Activated CD4-positive, alpha-beta memory T cell treated with anti-CD3 and anti-CD28 coated beads, Interleukin-2, amount 10 ng/mL, durations not matched to agents 7 days and 5 days (primary cell): ENCODE measurements around the gene GNAL. TPM values are rescaled to one million over a fixed set of nuclear protein-coding genes. Genes with fewer than 3 reads are reported as not detected.

Experiments used
- CTCF ChIA-PET: fragments of 350-600 bp; sonication (Branson Sonifier 250); formaldehyde crosslinking; loops from one replicate; lab custom pipeline; 2021; ENCODE audit warnings: antibody characterized with exemption, inconsistent platforms; lab: Charles Lee
- POLR2A ChIA-PET: fragments of 350-600 bp; sonication (Branson Sonifier 250); formaldehyde crosslinking; loops from one replicate; lab custom pipeline; 2021; ENCODE audit warnings: antibody characterized with exemption; lab: Charles Lee
- DNase-seq: peaks from one replicate; pipeline ENCODE4 v3.0.0-alpha.2; 2020
- H3K27ac Mint-ChIP-seq: one replicate; pipeline ENCODE4 v1.8.0; 2021; ENCODE audit warnings: mild to moderate bottlenecking, mixed read lengths
- H3K27me3 Mint-ChIP-seq: one replicate; pipeline ENCODE4 v1.8.0; 2021; ENCODE audit warnings: mixed read lengths
- H3K36me3 Mint-ChIP-seq: one replicate; pipeline ENCODE4 v1.8.0; 2021; ENCODE audit warnings: low read depth, mixed read lengths
- H3K4me1 Mint-ChIP-seq: one replicate; pipeline ENCODE4 v1.8.0; 2021; ENCODE audit warnings: mixed read lengths
- H3K4me3 Mint-ChIP-seq: one replicate; pipeline ENCODE4 v1.8.0; 2021; ENCODE audit warnings: mild to moderate bottlenecking, mixed read lengths
- H3K9me3 Mint-ChIP-seq: one replicate; pipeline ENCODE4 v1.8.0; 2021; ENCODE audit warnings: mixed read lengths
- total RNA-seq, 2 experiments: library from RNA; stranded (reverse); gene quantifications; one replicate each; pipeline ENCODE4 v1.2.3, GENCODE V29; 2021

The GNAL gene
- total RNA-seq, 2 experiments from 2014 or later = 0.25 to 0.33 TPM

DNA sequence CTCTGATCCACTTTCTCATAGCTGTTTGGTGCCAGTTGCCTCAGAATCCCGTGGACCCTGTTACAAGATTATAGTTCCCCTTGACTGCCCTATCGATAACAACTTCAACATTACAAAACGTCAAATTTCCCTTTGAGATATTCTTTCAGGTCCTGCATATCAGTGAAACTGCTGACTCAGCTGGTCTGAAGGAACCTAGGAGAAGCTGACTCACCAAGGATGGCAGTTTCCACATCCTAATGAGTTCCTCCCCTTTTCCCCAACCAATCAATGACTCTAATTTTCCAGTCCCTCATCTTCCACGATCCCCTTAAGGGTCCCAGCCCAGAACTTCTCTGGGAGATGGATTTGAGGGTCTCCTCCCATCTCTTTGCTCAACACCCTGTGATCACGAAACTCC, 27.6 kb upstream of the GNAL start:
- H3K36me3 Mint-ChIP-seq = no peaks in the 10 kb centered on the region
- H3K9me3 Mint-ChIP-seq = no peaks in the 10 kb centered on the region
- H3K27ac Mint-ChIP-seq = no peak overlapping the region
- ChIA-PET POLR2A (no interaction called here), CTCF (no interaction called here)
- no peak overlapping the region for H3K4me3 Mint-ChIP-seq
- no peaks in the 10 kb centered on the region for H3K4me1 Mint-ChIP-seq
- peaks cover 21% of the 10 kb centered on the region for H3K27me3 Mint-ChIP-seq
- no peak for DNase-seq

DNA sequence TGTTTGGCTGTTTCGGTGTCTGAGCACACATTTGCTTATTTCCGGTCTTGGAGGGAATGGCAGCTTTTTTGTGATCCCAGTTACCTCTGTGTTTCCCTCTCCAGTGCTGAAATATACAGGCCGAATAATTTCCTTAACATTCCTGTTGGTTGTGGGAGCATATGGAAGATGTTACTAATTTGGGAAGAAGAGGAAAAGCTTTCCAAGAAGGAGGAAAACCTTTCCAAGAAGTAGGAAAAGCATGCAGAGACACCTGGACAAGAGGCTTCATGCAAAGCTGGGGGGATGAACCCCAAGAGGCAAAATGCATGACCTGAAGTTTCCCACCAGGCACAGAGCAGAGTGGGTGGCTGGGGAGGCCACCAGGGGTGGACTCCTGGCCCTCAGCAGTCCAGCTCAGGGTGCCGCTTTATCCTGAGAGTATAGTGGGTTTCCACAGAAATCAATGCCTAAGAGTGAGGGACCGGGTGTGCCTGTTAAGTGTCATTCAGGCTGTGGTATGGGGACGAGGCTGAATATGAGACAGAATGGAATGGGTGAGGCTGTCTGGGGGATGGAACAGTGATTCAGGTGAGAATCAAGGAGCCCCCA, 25.5 kb upstream of the GNAL start:
- ChIA-PET CTCF (no interaction called here), POLR2A (no interaction called here)
- DNase-seq = no peak
- Mint-ChIP-seq H3K36me3 (no peaks in the 10 kb centered on the region), H3K4me1 (no peaks in the 10 kb centered on the region), H3K27me3 (peaks cover 13% of the 10 kb centered on the region), H3K4me3 (no peak overlapping the region), H3K27ac (no peak overlapping the region), H3K9me3 (no peaks in the 10 kb centered on the region)

DNA sequence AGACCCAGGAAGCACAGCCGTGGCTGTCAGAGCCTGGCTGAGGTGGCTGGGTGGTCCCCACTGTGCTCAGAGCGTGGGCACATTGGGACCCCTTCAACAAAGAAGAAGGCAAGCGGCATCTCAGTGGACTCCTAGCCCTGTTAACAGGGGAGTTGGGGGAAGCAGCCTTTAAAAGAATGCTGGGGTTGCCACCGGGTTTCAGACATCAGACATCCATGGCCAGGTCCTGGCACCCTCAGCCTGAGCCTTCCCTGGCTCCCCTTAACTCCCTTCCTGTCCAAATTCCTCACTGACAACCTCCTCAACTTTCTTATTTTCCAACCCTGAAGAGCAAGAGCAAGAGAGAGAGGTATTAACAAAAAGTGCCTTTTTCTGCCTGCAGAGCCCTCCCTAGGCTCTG, 24.8 kb upstream of the GNAL start:
- DNase-seq = no peak
- Mint-ChIP-seq H3K4me1 (no peaks in the 10 kb centered on the region), H3K4me3 (no peak overlapping the region), H3K36me3 (no peaks in the 10 kb centered on the region), H3K27ac (no peak overlapping the region), H3K9me3 (no peaks in the 10 kb centered on the region), H3K27me3 (peaks cover 9% of the 10 kb centered on the region)
- ChIA-PET CTCF (no interaction called here), POLR2A (no interaction called here)

DNA sequence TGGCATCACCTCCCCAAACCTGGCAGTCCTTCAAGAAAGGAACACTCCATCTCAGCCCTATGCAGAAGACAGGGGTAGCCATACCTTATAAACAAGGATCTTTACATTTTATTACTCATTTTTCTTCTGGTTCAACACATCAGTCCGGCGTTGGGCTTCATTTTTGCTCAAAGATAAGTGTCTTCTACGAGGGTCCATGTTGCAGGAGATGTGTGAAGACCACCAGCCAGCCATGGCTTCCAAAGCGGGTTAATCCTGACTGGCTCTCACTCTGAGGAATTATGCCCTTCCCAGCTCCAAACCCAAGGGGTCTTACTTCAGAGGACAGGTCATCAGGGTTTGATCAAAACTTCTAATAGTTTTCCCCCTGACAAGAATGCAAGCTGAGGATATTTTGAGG, 23.9 kb upstream of the GNAL start:
- Mint-ChIP-seq H3K4me1 (no peaks in the 10 kb centered on the region), H3K36me3 (no peaks in the 10 kb centered on the region), H3K27me3 (peaks cover 9% of the 10 kb centered on the region), H3K9me3 (no peaks in the 10 kb centered on the region), H3K27ac (no peak overlapping the region), H3K4me3 (no peak overlapping the region)
- POLR2A ChIA-PET = no interaction called here
- CTCF ChIA-PET = interaction anchor here (3.1 kb wide), 1 partner anchor 10 kb away, joined by 16 read pairs; no protein-coding TSS in a partner anchor
- DNase-seq = no peak

DNA sequence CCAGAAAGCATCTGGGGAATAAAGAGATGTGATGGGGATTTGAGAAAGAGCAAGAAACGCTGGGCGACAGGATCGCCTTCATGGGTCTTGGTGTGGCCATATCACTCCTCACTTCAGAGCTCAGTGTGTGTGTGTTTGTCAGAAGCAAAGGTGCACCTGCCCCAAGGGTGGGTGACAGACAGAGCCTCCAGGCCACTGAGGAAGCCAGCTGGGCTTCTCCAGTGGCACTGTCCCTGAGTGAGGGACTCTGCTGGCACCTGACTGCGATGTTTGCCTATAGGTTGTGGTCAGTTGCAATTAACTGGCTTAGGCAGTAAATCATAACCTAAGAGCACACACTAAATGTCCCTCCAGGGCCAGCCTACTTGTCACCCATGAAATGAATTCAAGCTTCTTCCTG, 23.5 kb upstream of the GNAL start:
- Mint-ChIP-seq H3K9me3 (no peaks in the 10 kb centered on the region), H3K4me1 (no peaks in the 10 kb centered on the region), H3K27ac (no peak overlapping the region), H3K27me3 (peaks cover 9% of the 10 kb centered on the region), H3K36me3 (no peaks in the 10 kb centered on the region), H3K4me3 (no peak overlapping the region)
- ChIA-PET CTCF (interaction anchor here (0.7 to 3.1 kb wide), 2 partner anchors 10 to 147 kb away, joined by 4 to 16 read pairs; no protein-coding TSS in a partner anchor), POLR2A (no interaction called here)
- DNase-seq = no peak

DNA sequence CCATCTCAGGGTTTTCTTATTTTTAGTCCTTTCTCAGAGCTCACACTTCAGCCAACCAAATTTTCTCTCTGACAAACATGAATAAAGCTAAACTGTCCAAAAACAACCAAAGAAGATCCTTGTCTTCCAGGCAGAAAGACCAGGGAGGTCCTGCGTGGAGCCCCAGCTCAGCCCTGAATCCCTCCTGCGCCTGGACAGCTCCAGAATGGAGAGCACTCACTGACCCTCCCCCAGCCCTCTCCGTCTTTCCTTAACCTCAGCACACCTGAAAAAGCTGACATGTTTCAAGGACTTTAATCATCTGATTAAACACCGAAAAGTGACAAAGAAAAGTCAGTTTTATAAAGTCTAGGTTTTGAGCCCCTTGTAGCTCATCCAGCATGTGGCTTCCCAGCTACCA, 22.9 kb upstream of the GNAL start:
- no peaks in the 10 kb centered on the region for H3K36me3 Mint-ChIP-seq
- ChIA-PET POLR2A (no interaction called here), CTCF (interaction anchor here (0.7 to 3.1 kb wide), 2 partner anchors 11 to 148 kb away, joined by 4 to 16 read pairs; no protein-coding TSS in a partner anchor)
- H3K9me3 Mint-ChIP-seq = no peaks in the 10 kb centered on the region
- DNase-seq = no peak
- H3K4me1 Mint-ChIP-seq = no peaks in the 10 kb centered on the region
- no peak overlapping the region for H3K4me3 Mint-ChIP-seq
- peaks cover 9% of the 10 kb centered on the region for H3K27me3 Mint-ChIP-seq
- no peak overlapping the region for H3K27ac Mint-ChIP-seq

DNA sequence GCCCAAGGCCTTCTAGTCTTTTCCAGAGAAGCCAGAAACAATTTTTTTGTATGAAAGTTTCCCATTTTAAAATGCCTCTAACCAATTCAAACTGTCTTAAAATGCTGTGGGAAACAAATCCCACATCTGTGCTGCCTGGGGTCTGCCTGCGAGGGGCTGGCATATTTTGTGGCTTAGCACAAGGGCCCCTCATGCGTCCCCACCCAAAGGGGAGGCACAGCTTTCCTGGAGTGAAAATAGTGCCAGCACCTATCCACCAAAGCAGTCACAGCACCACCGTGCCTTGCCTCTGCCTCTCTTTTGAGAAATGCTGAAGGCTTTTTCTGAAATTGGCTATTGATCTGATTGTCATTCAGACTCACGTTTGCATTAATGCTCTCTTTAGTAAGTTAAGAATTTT, 22.2 kb upstream of the GNAL start:
- ChIA-PET POLR2A (no interaction called here), CTCF (interaction anchor here (3.1 kb wide), 1 partner anchor 11 kb away, joined by 16 read pairs; no protein-coding TSS in a partner anchor)
- no peak for DNase-seq
- Mint-ChIP-seq H3K36me3 (no peaks in the 10 kb centered on the region), H3K27ac (no peak overlapping the region), H3K4me1 (no peaks in the 10 kb centered on the region), H3K9me3 (no peaks in the 10 kb centered on the region), H3K27me3 (peaks cover 9% of the 10 kb centered on the region), H3K4me3 (no peak overlapping the region)

DNA sequence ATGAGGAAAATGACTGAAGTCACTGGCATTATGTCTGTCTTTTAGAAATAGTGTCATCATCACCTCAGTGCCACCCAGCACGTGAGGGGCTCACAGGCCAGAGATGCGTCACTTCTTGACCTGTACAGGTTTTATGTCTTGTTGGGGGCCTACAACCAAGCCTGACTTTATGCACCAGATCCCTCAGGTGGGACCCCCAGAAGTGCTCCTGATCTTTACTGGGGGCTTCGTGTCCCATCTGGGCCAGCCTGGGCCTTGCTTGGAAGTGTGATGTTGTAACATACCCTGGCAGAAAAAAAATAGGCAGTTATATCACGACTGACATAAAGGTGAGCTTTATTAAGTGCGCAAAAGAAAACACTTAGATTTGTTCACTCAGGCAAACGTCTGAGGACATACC, 21.5 kb upstream of the GNAL start:
- Mint-ChIP-seq H3K4me3 (no peak overlapping the region), H3K36me3 (no peaks in the 10 kb centered on the region), H3K27me3 (peaks cover 9% of the 10 kb centered on the region), H3K4me1 (no peaks in the 10 kb centered on the region), H3K9me3 (no peaks in the 10 kb centered on the region), H3K27ac (no peak overlapping the region)
- ChIA-PET CTCF (interaction anchor here (3.1 kb wide), 1 partner anchor 12 kb away, joined by 16 read pairs; no protein-coding TSS in a partner anchor), POLR2A (no interaction called here)
- no peak for DNase-seq

DNA sequence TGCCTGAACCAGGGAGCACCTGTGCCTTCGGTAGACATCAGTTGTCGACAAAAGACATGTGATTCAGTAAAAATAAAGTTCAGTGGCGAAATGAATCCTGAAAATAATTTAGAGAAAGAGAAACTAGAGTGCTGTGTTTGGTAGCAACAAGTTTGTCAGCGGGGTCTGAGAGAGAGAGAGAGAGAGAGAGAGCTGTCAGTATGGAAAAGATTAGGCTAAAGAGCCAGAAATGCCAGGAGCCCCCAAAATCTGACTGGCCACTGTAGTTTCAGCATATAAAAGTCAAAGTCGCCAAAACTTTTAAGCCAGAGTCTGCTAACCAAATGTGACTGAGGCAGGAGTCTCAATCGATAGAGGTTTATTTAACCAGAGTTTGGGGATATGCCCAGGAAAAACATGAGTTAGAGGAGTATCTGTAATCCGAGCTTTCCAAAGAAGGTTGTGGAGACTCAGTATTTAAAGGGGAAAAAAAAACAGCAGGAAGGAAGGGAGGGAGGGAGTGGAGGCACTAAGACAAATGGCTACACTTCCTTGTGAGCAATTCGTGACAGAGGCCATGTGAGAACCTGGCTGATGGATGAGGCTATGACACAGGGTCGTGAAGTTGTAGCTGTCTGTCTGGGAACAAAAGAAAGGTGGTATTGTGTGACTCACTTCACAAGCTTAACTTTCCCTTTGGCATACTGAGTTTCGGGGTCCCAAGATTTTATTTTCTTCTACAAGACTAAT, 20.5 kb upstream of the GNAL start:
- Mint-ChIP-seq H3K27me3 (peaks cover 9% of the 10 kb centered on the region), H3K27ac (no peak overlapping the region), H3K9me3 (no peaks in the 10 kb centered on the region), H3K4me3 (no peak overlapping the region), H3K4me1 (no peaks in the 10 kb centered on the region), H3K36me3 (no peaks in the 10 kb centered on the region)
- CTCF ChIA-PET = no interaction called here
- no peak for DNase-seq
- POLR2A ChIA-PET = no interaction called here

DNA sequence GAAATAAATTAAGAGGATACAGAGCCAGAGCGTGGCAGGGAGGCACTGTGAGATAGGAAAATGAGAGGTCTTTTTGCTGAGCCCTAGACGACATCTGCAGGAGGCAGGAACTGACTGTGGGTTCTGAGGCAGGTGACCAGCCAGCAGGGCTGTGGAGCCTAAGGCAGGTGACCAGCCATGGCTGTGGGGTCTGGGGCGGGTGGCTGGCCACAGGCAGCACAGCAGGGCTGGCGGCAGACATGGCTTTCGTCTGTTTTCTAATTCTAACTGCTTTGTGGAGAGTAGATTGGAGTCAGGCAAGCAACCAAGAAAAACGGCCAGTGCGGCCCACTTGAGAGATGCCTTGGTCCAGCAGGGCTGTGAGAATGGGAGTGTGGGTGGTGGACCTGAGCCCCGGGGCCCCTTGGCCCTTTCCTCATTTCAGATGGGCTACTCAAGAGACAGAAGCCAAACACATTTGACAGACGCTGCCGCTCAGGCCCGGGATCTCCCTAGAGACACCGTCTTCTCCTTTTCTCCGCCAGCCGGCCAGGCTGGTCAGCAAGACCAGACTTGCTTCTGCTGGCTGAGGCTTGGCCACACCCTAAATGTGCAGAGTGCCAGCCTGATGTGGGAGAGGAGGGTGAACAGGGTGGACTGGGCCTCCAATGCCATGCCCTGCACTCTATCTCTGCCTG, 19.7 kb upstream of the GNAL start:
- Mint-ChIP-seq H3K27ac (no peak overlapping the region), H3K9me3 (no peaks in the 10 kb centered on the region), H3K27me3 (peaks cover 9% of the 10 kb centered on the region), H3K4me3 (no peak overlapping the region), H3K4me1 (no peaks in the 10 kb centered on the region), H3K36me3 (no peaks in the 10 kb centered on the region)
- CTCF ChIA-PET = no interaction called here
- POLR2A ChIA-PET = no interaction called here
- no peak for DNase-seq

DNA sequence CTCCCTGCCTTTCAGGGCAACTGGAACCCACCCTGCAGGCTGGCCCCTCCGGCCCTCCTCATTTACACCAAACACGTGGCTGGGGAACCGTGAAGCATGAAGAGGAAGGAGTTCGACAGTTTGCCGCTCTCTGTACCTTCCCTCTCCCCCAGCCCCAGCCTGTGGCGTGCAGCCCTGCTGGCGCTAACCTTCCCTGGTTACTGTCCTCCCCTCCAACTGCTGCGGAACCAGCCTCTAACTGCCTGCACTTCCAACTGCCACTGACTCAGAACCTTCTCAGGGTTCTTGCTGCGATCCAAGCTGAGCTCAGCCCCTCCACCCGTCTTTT, 19.2 kb upstream of the GNAL start:
- Mint-ChIP-seq H3K36me3 (no peaks in the 10 kb centered on the region), H3K4me1 (no peaks in the 10 kb centered on the region), H3K9me3 (no peaks in the 10 kb centered on the region), H3K27me3 (peaks cover 9% of the 10 kb centered on the region), H3K4me3 (no peak overlapping the region), H3K27ac (no peak overlapping the region)
- POLR2A ChIA-PET = no interaction called here
- no peak for DNase-seq
- CTCF ChIA-PET = interaction anchor here (1.0 kb wide), 1 partner anchor 12 kb away, joined by 3 read pairs; no protein-coding TSS in a partner anchor

DNA sequence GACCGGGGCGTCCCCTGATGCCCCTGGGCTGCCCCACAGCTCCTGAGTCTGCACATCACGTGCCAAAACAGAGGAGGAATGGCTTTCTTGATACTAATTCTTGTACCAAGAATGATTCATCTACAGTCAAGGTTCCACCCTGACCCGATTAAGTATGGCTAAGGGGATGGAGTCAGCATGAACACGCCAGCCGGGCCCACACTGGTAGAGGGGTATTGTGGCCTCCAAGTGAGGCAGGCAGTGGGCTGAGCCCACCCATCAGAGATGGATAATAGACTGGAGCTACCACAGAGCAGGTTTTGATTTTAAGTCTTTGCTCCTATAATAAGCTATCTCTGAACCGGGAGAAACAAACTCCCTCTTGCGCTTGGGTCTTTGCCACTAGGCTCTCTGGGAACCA, 17.9 kb upstream of the GNAL start:
- H3K27ac Mint-ChIP-seq = no peak overlapping the region
- no peaks in the 10 kb centered on the region for H3K36me3 Mint-ChIP-seq
- CTCF ChIA-PET = interaction anchor here (1.0 kb wide), 1 partner anchor 14 kb away, joined by 3 read pairs; no protein-coding TSS in a partner anchor
- H3K27me3 Mint-ChIP-seq = peaks cover 7% of the 10 kb centered on the region
- H3K9me3 Mint-ChIP-seq = no peaks in the 10 kb centered on the region
- POLR2A ChIA-PET = no interaction called here
- H3K4me1 Mint-ChIP-seq = no peaks in the 10 kb centered on the region
- DNase-seq = no peak
- no peak overlapping the region for H3K4me3 Mint-ChIP-seq

DNA sequence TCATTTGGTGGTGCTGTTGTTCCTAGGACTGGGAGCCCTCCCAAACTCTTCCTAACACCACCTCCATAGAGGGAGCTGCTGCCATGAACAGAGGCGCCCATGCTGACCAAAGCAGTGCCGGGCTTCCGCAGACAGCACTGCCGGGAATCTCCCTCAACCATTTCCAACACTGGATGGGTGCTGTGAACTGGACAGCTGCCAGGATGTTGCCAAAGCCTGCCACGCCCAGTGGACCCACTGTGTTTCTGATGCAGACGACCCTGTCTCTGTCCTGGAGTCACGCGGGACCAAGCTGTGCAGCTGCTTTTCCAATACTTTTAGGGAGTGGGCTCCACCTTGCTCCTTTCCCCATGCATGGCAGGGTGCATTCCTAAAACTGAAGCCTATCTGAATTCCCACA, 16.9 kb upstream of the GNAL start:
- DNase-seq = no peak
- no peak overlapping the region for H3K4me3 Mint-ChIP-seq
- H3K9me3 Mint-ChIP-seq = no peaks in the 10 kb centered on the region
- no peaks in the 10 kb centered on the region for H3K36me3 Mint-ChIP-seq
- ChIA-PET CTCF (no interaction called here), POLR2A (no interaction called here)
- peaks cover 7% of the 10 kb centered on the region for H3K27me3 Mint-ChIP-seq
- H3K4me1 Mint-ChIP-seq = no peaks in the 10 kb centered on the region
- H3K27ac Mint-ChIP-seq = no peak overlapping the region
